ENCODE data around the gene MKNK1. TPM values are rescaled to one million over a fixed set of nuclear protein-coding genes. Genes with fewer than 3 reads are reported as not detected.

MKNK1 gene
- total and polyA plus RNA-seq, 12 donors, result 22.4 to 50.6 (median 36.8) TPM

GRCh38 chr1:46520063-46520911, 83.8 kb downstream of the MKNK1 start:
- WGBS, 2 donors, result 48 to 50% methylated on average over 15 of the region's 15 CpGs
- ATAC-seq, result peak in 1 of 8 donors; percentile 73

GRCh38 chr1:46519209-46519608, 84.9 kb downstream of the MKNK1 start:
- intact Hi-C loops (cut with DNase I), result no loop called here
- no peak for DNase-seq

More at GRCh38 chr1:46520063-46520911, 83.8 kb downstream of the MKNK1 start:
- Histone ChIP-seq H3K4me3 (no peak overlapping the region), H3K9me3 (no peaks in the 10 kb centered on the region), H3K27ac (no peak overlapping the region), H3K4me1 (peaks cover 0 to 17% (median 4%) of the 10 kb centered on the region in 9 donors), H3K36me3 (no peaks in the 10 kb centered on the region), H3K27me3 (peaks cover 0 to 62% (median 52%) of the 10 kb centered on the region in 7 donors)
- TF ChIP-seq CTCF (IDR thresholded peaks at IDR 0.05), result no peak
- intact Hi-C loops (cut with DNase I), result loop anchor here in 1 of 10 donors (5.0 kb wide), 1 partner anchor 33 kb away; the partner anchor contains the start of gene DMBX1
- DNase-seq, result no peak

GRCh38 chr1:46517932-46518498, 86.1 kb downstream of the MKNK1 start:
- Histone ChIP-seq H3K27ac (no peak overlapping the region), H3K9me3 (no peaks in the 10 kb centered on the region), H3K4me3 (no peak overlapping the region), H3K4me1 (peaks cover 0 to 10% (median 4%) of the 10 kb centered on the region in 9 donors), H3K27me3 (peaks cover 0 to 73% (median 53%) of the 10 kb centered on the region in 7 donors), H3K36me3 (no peaks in the 10 kb centered on the region)
- 46 to 68% methylated on average over 4 of the region's 4 CpGs for WGBS, 2 donors
- TF ChIP-seq CTCF (IDR thresholded peaks at IDR 0.05), result no peak
- DNase-seq, result no peak
- ATAC-seq, result no peak
- intact Hi-C loops (cut with DNase I), result no loop called here

More at GRCh38 chr1:46519209-46519608, 84.9 kb downstream of the MKNK1 start:
- Histone ChIP-seq H3K4me3 (no peak overlapping the region), H3K36me3 (no peaks in the 10 kb centered on the region), H3K27me3 (peaks cover 0 to 65% (median 49%) of the 10 kb centered on the region in 7 donors), H3K27ac (no peak overlapping the region), H3K4me1 (peaks cover 0 to 17% (median 4%) of the 10 kb centered on the region in 9 donors), H3K9me3 (no peaks in the 10 kb centered on the region)
- no peak for TF ChIP-seq CTCF (IDR thresholded peaks at IDR 0.05)
- ATAC-seq, result no peak
- 68 to 72% methylated on average over 4 of the region's 4 CpGs for WGBS, 2 donors

GRCh38 chr1:46517010-46517600, 87.0 kb downstream of the MKNK1 start:
- ATAC-seq (no peak), DNase-seq (no peak)
- no peak for TF ChIP-seq CTCF (IDR thresholded peaks at IDR 0.05)
- H3K4me1 ChIP-seq, result peaks cover 0 to 4% (median 0%) of the 10 kb centered on the region in 9 donors
- no peaks in the 10 kb centered on the region for H3K9me3 ChIP-seq
- H3K27me3 ChIP-seq, result peaks cover 0 to 81% (median 57%) of the 10 kb centered on the region in 7 donors
- no peak overlapping the region for H3K4me3 ChIP-seq
- intact Hi-C loops (cut with DNase I), result no loop called here
- no peaks in the 10 kb centered on the region for H3K36me3 ChIP-seq
- H3K27ac ChIP-seq, result no peak overlapping the region
- WGBS, 2 donors, result 10 to 18% methylated on average over 10 of the region's 10 CpGs
